Ascending aorta (tissue), 2 donors: ENCODE results near the gene CUL1. TPM values are rescaled to one million over a fixed set of nuclear protein-coding genes. Genes with fewer than 3 reads are reported as not detected.

Experiments used
- DNase-seq, 2 donors: peaks; one replicate each; pipeline ENCODE4 v3.0.0-alpha.2; 2019; ENCODE audit warnings: low spot score in 2 of 2
- H3K27ac ChIP-seq, 2 donors: fragments of 200-600 bp; sonication (generic); one replicate each; pipeline ENCODE4 v1.5.1; 2016 to 2017; ENCODE audit warnings: mild to moderate bottlenecking in 1 of 2
- H3K27me3 ChIP-seq: fragments of 200-600 bp; sonication (generic); one replicate; pipeline ENCODE4 v1.5.1; 2017
- H3K36me3 ChIP-seq, 2 donors: fragments of 200-600 bp; sonication (generic); one replicate each; pipeline ENCODE4 v1.5.1; 2016
- H3K4me1 ChIP-seq, 2 donors: fragments of 200-600 bp; sonication (generic); one replicate each; pipeline ENCODE4 v1.5.1; 2016 to 2017; ENCODE audit warnings: mild to moderate bottlenecking in 1 of 2
- H3K4me3 ChIP-seq, 2 donors: fragments of 200-600 bp; sonication (generic); one replicate each; pipeline ENCODE4 v1.5.1; 2016 to 2017; ENCODE audit warnings: mild to moderate bottlenecking in 1 of 2
- H3K9me3 ChIP-seq, 2 donors: fragments of 200-600 bp; sonication (generic); one replicate each; pipeline ENCODE4 v1.5.1; 2016
- CTCF ChIP-seq, 3 experiments: fragments of 200-600 bp in 2 of 3; fragments of 450-650 bp in 1 of 3; sonication (generic) in 2 of 3; IDR thresholded peaks; one replicate each; pipeline ENCODE4 v1.5.1; 2016 to 2019; ENCODE audit warnings: antibody characterized with exemption in 3 of 3, mild to moderate bottlenecking in 1 of 3, moderate library complexity in 1 of 3
- intact Hi-C: fragments of 100-400 bp; cut with DNase I; formaldehyde crosslinking; loops from one replicate; pipeline ENCODE4 v1.15.1; 2023
- total RNA-seq: library from RNA; depleted of rRNA; stranded (reverse); fragments of >200 nt; gene quantifications from one replicate; pipeline ENCODE4 v1.1.0, GENCODE V29; 2016

Gene CUL1
- total RNA-seq, 1 donor from 2014 or later = 16.3 TPM

DNA sequence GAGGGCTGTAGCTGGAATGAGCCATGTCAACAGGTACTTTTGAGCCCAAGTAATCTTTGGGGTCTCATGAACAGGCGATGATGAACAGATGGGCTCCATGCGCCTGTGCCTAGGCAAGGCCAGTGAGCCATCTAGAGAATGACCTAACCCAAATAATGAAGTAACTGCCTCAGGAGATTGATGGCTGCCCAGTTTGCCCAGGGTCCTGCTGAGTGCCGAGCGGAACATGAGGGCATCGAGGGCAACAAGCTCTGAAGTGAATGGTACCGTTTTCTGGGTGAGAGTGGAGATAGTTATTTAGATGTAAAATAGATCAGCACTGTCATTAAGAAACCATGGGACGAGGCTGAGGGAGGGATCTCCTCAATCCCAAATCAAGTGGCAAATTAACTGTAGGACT lies 107.5 kb downstream of the CUL1 start:
- Histone ChIP-seq H3K4me3 (no peak overlapping the region), H3K27ac (no peak overlapping the region), H3K4me1 (no peaks in the 10 kb centered on the region), H3K9me3 (no peaks in the 10 kb centered on the region), H3K36me3 (peaks cover 16 to 19% of the 10 kb centered on the region in 2 donors), H3K27me3 (no peaks in the 10 kb centered on the region)
- DNase-seq = no peak
- intact Hi-C loops = no loop called here
- TF ChIP-seq CTCF (IDR thresholded peaks at IDR 0.05) = no peak

DNA sequence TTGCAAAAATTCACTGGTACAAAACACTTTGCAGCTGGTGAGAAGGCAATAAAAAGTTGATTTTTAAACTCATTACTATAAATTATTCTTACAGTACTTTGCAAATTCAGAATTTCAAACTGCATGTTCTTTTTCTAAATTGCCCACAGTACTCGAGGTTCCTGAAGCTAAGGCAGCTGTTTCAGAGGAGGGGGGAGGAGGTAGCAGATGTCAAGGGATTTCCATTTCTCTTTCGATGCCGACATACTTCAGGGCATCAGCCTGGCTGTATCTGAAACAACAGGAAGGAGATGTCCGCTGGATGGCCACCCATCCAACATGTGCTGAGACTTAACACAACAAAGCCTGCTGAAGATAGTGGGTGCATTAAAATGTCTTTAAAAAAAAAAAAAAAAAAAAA lies 108.7 kb downstream of the CUL1 start:
- Histone ChIP-seq H3K4me1 (no peaks in the 10 kb centered on the region), H3K27me3 (no peaks in the 10 kb centered on the region), H3K36me3 (peaks cover 3 to 9% of the 10 kb centered on the region in 2 donors), H3K4me3 (no peak overlapping the region), H3K9me3 (no peaks in the 10 kb centered on the region), H3K27ac (no peak overlapping the region)
- intact Hi-C loops = no loop called here
- TF ChIP-seq CTCF (IDR thresholded peaks at IDR 0.05) = no peak
- DNase-seq = no peak

DNA sequence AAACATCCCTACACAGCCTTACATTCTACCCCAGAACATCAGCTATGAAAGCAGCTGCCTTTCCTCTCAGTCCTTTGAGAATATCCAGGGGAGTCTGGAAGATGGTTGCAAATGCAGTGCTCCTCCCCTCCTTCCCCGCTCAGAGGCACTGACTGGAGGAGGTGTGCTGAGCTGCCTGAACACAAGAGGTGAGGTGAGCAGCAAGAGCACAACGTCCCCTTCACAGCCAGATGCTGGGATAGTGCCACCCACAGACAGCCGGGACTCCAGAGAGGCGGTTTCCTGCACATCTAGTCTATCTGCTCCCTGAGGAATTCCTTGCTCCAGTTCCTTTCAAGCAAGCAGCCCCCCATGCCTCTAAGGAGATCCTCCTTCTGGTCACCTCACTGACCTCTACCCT lies 111.2 kb downstream of the CUL1 start:
- Histone ChIP-seq H3K4me3 (no peak overlapping the region), H3K36me3 (peaks cover 0 to 3% of the 10 kb centered on the region in 2 donors), H3K27ac (no peak overlapping the region), H3K9me3 (no peaks in the 10 kb centered on the region), H3K27me3 (no peaks in the 10 kb centered on the region), H3K4me1 (no peaks in the 10 kb centered on the region)
- intact Hi-C loops = no loop called here
- no peak for TF ChIP-seq CTCF (IDR thresholded peaks at IDR 0.05)
- no peak for DNase-seq

DNA sequence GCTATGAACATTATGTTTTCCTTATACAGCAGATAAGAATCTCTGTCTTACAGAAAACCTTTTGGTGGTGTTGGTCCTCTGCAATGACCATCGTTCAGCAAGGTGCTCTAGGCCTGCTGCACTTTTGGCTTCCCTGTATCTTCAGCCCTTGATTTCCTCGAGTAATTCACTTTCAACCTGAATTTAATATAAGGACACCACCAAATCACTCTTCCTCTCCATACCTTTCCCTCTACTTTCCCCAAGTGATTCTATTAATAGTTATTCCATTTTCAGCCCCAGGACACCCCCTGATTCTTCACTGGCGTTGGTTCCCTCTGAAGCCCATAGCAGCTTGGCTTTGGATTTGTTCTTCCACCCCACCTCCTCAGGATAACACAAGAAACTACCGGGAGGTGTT lies 113.2 kb downstream of the CUL1 start:
- Histone ChIP-seq H3K4me1 (no peaks in the 10 kb centered on the region), H3K36me3 (peaks cover 0 to 3% of the 10 kb centered on the region in 2 donors), H3K27me3 (no peaks in the 10 kb centered on the region), H3K4me3 (no peak overlapping the region), H3K27ac (no peak overlapping the region), H3K9me3 (no peaks in the 10 kb centered on the region)
- DNase-seq = no peak
- TF ChIP-seq CTCF (IDR thresholded peaks at IDR 0.05) = no peak
- intact Hi-C loops = no loop called here

DNA sequence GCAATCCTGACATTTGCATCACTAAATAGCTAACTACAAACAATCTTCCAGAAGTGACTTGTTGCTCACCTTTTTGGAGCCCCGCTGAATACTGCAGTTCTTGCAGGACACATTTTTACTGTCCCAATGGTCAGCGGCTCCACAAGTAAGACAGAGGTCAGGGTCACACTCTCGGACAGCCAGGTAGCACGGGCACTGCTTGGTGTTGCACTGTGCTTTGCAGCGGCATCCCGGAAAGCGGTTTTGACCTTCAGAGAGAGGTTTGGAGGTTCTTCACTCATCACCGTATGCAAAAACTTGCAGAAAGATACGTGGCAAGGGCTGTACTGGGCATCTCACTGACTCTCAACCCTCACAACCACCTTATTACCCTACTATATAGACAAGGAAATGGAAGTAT lies 115.2 kb downstream of the CUL1 start:
- no peak for TF ChIP-seq CTCF (IDR thresholded peaks at IDR 0.05)
- H3K4me1 ChIP-seq = no peaks in the 10 kb centered on the region
- no peaks in the 10 kb centered on the region for H3K27me3 ChIP-seq
- intact Hi-C loops = no loop called here
- H3K9me3 ChIP-seq = no peaks in the 10 kb centered on the region
- H3K4me3 ChIP-seq = no peak overlapping the region
- no peak for DNase-seq
- no peak overlapping the region for H3K27ac ChIP-seq
- H3K36me3 ChIP-seq = peaks cover 0 to 1% of the 10 kb centered on the region in 2 donors

DNA sequence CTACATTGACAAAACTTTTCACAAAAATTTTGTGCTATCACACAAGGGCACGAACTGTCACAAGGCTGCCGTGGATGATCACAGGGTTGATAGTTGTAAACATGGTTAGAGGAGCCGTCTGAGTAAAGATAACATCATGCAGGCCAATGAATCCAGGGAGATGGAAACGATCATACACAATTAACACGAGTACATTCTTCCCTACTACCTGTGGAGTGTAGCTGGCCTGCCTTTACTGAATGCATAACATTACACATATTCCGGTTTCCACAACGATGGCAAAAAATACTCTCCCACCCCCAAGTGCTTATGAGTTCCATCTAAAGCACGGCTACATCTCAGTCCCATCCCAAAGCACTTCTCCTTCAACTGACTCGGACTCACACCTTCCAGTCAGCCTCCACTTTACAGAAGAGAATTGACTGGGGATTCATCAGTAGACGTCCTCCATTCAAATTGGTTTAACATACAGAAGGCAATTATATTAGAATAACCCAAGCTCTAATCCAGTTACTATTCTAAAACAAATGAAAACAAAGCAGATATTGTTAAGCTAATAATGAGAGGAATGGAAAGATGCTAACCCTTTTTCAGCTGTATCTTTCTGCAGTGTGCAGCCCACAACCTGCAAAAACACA lies 116.3 kb downstream of the CUL1 start:
- DNase-seq = no peak
- TF ChIP-seq CTCF (IDR thresholded peaks at IDR 0.05) = no peak
- no peaks in the 10 kb centered on the region for H3K36me3 ChIP-seq
- no peaks in the 10 kb centered on the region for H3K4me1 ChIP-seq
- H3K27ac ChIP-seq = no peak overlapping the region
- H3K9me3 ChIP-seq = no peaks in the 10 kb centered on the region
- no peak overlapping the region for H3K4me3 ChIP-seq
- intact Hi-C loops = no loop called here
- no peaks in the 10 kb centered on the region for H3K27me3 ChIP-seq
